Gastroesophageal sphincter (tissue), 3 donors: Measurements from ENCODE around the gene CFAP251.

Experiments used
- POLR2A ChIP-seq, 2 donors: fragments of 450-650 bp; IDR thresholded peaks; one replicate each; pipeline ENCODE4 v1.6.1; 2017; ENCODE audit warnings: antibody characterized with exemption in 2 of 2, mild to moderate bottlenecking in 2 of 2, moderate library complexity in 1 of 2
- TF ChIP-seq, protein P1 (sequence below), 4 experiments: fragments of 200-600 bp in 2 of 4; fragments of 450-650 bp in 2 of 4; sonication (generic) in 1 of 4; IDR thresholded peaks; one replicate each; pipeline ENCODE4 v1.5.1; 2017 to 2019; ENCODE audit warnings: antibody characterized with exemption in 4 of 4, mild to moderate bottlenecking in 2 of 4, moderate library complexity in 2 of 4

GRCh38 chr12:121934309-121934664 lies 15.9 kb downstream of the CFAP251 start:
- TF ChIP-seq POLR2A (IDR thresholded peaks at IDR 0.05): no peak
- TF ChIP-seq, protein P1, sequence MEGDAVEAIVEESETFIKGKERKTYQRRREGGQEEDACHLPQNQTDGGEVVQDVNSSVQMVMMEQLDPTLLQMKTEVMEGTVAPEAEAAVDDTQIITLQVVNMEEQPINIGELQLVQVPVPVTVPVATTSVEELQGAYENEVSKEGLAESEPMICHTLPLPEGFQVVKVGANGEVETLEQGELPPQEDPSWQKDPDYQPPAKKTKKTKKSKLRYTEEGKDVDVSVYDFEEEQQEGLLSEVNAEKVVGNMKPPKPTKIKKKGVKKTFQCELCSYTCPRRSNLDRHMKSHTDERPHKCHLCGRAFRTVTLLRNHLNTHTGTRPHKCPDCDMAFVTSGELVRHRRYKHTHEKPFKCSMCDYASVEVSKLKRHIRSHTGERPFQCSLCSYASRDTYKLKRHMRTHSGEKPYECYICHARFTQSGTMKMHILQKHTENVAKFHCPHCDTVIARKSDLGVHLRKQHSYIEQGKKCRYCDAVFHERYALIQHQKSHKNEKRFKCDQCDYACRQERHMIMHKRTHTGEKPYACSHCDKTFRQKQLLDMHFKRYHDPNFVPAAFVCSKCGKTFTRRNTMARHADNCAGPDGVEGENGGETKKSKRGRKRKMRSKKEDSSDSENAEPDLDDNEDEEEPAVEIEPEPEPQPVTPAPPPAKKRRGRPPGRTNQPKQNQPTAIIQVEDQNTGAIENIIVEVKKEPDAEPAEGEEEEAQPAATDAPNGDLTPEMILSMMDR (IDR thresholded peaks at IDR 0.05): no peak
